ENCODE results near the gene PKNOX2. TPM values are rescaled to one million over a fixed set of nuclear protein-coding genes. Genes with fewer than 3 reads are reported as not detected.

PKNOX2 gene
- total and polyA plus RNA-seq, 4 donors: 0.14 to 0.29 (median 0.24) TPM

- TF ChIP-seq REST (IDR thresholded peaks at IDR 0.05) (no peak), ATF3 (IDR thresholded peaks at IDR 0.05) (no peak)
These were observed 225.0 kb downstream of the PKNOX2 start (continued) for GRCh38 chr11:125389339-125390166.

- Histone ChIP-seq H3K4me1 (ENCODE audit: control insufficient read depth in 4 of 4, insufficient read depth in 4 of 4, low read length in 3 of 4) (no peaks in the 10 kb centered on the region), H3K4me3 (ENCODE audit: low read depth in 1 of 3, low read length in 3 of 3) (no peak overlapping the region), H3K36me3 (ENCODE audit: control insufficient read depth in 4 of 4, insufficient read depth in 3 of 4, low read depth in 1 of 4, low read length in 3 of 4) (no peaks in the 10 kb centered on the region), H3K9ac (ENCODE audit: low read depth in 1 of 2, low read length in 2 of 2) (no peak overlapping the region), H3K9me3 (ENCODE audit: control insufficient read depth in 4 of 4, low read length in 3 of 4) (no peaks in the 10 kb centered on the region), H3K27ac (ENCODE audit: low read depth in 1 of 2, low read length in 2 of 2) (no peak overlapping the region), H3K27me3 (ENCODE audit: control insufficient read depth in 4 of 4, insufficient read depth in 4 of 4, low read length in 3 of 4) (no peaks in the 10 kb centered on the region)
- no peak for DNase-seq (ENCODE audit: low spot score)
- WGBS: 36% methylated on average over 5 of the region's 5 CpGs
- peak; percentile 27 for TF ChIP-seq SP1 (IDR thresholded peaks at IDR 0.05)
- TF ChIP-seq, protein P1, sequence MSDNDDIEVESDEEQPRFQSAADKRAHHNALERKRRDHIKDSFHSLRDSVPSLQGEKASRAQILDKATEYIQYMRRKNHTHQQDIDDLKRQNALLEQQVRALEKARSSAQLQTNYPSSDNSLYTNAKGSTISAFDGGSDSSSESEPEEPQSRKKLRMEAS (IDR thresholded peaks at IDR 0.05): no peak
- no peak for TF ChIP-seq YY1 (IDR thresholded peaks at IDR 0.05)
- TF ChIP-seq HNF4A (conservative IDR thresholded peaks at IDR 0.05): no peak
- peak; percentile 70 for TF ChIP-seq NR2F2 (IDR thresholded peaks at IDR 0.05)
These were observed 226.4 kb downstream of the PKNOX2 start for GRCh38 chr11:125390946-125391345.

GRCh38 chr11:125393331-125393730 is 228.8 kb downstream of the PKNOX2 start:
- no peak for DNase-seq (ENCODE audit: low spot score)
- H3K9ac ChIP-seq (ENCODE audit: low read depth in 1 of 2, low read length in 2 of 2): no peak overlapping the region
- H3K9me3 ChIP-seq (ENCODE audit: control insufficient read depth in 4 of 4, low read length in 3 of 4): no peaks in the 10 kb centered on the region
- no peak overlapping the region for H3K4me3 ChIP-seq (ENCODE audit: low read depth in 1 of 3, low read length in 3 of 3)
- H3K36me3 ChIP-seq (ENCODE audit: control insufficient read depth in 4 of 4, insufficient read depth in 3 of 4, low read depth in 1 of 4, low read length in 3 of 4): no peaks in the 10 kb centered on the region
- no peak overlapping the region for H3K27ac ChIP-seq (ENCODE audit: low read depth in 1 of 2, low read length in 2 of 2)
- WGBS: 49% methylated on average over 9 of the region's 9 CpGs
- H3K27me3 ChIP-seq (ENCODE audit: control insufficient read depth in 4 of 4, insufficient read depth in 4 of 4, low read length in 3 of 4): no peaks in the 10 kb centered on the region
- H3K4me1 ChIP-seq (ENCODE audit: control insufficient read depth in 4 of 4, insufficient read depth in 4 of 4, low read length in 3 of 4): no peaks in the 10 kb centered on the region
- TF ChIP-seq GABPA (IDR thresholded peaks at IDR 0.05 in 1 of 2, conservative IDR thresholded peaks at IDR 0.05 in 1 of 2): no peak
- no peak for TF ChIP-seq CTCF (IDR thresholded peaks at IDR 0.05; ENCODE audit: low read depth, low read length, missing input control)
- TF ChIP-seq SP1 (IDR thresholded peaks at IDR 0.05): no peak
- no peak for TF ChIP-seq YY1 (IDR thresholded peaks at IDR 0.05)
- no peak for TF ChIP-seq FOXA2 (IDR thresholded peaks at IDR 0.05)
- TF ChIP-seq TAF1 (conservative IDR thresholded peaks at IDR 0.05): no peak
- TF ChIP-seq RXRA (IDR thresholded peaks at IDR 0.05): no peak
- TF ChIP-seq, protein P1 (IDR thresholded peaks at IDR 0.05): no peak
- TF ChIP-seq EGR1 (IDR thresholded peaks at IDR 0.05; ENCODE audit: low read depth in 2 of 2): no peak
- no peak for TF ChIP-seq ZBTB33 (IDR thresholded peaks at IDR 0.05)
- TF ChIP-seq ATF3 (IDR thresholded peaks at IDR 0.05): no peak
- no peak for TF ChIP-seq RAD21 (IDR thresholded peaks at IDR 0.05)
- TF ChIP-seq REST (IDR thresholded peaks at IDR 0.05): no peak
- no peak for TF ChIP-seq HNF4A (conservative IDR thresholded peaks at IDR 0.05)
- TF ChIP-seq JUND (IDR thresholded peaks at IDR 0.05): no peak
- TF ChIP-seq HNF4G (IDR thresholded peaks at IDR 0.05): no peak
